Gastroesophageal sphincter (tissue), 4 donors: ENCODE results near the gene POMT2. TPM values are rescaled to one million over a fixed set of nuclear protein-coding genes. Genes with fewer than 3 reads are reported as not detected.

ENCODE experiments used
- ATAC-seq: fragments of 150-250 bp; one replicate; pipeline ENCODE4 v1.9.1; 2016; ENCODE audit warnings: mild to moderate bottlenecking, moderate library complexity
- H3K27ac ChIP-seq, 4 donors: fragments of 200-600 bp; sonication (generic) in 3 of 4; 1 replicate in 3 of 4; 2 replicates in 1 of 4; pipeline ENCODE4 v1.5.1; 2016 to 2019
- H3K27me3 ChIP-seq: fragments of 200-600 bp; sonication (generic); one replicate; pipeline ENCODE4 v1.5.1; 2019
- H3K36me3 ChIP-seq, 2 donors: fragments of 200-600 bp; sonication (generic); one replicate each; pipeline ENCODE4 v1.5.1; 2019; ENCODE audit warnings: control low read depth in 1 of 2
- H3K4me1 ChIP-seq, 3 donors: fragments of 200-600 bp; sonication (generic); 1 replicate in 2 of 3; 2 replicates in 1 of 3; pipeline ENCODE4 v1.5.1; 2016 to 2019; ENCODE audit warnings: control low read depth in 2 of 3
- H3K4me3 ChIP-seq, 2 donors: fragments of 200-600 bp; sonication (generic); one replicate each; pipeline ENCODE4 v1.5.1; 2019; ENCODE audit warnings: mild to moderate bottlenecking in 1 of 2, moderate library complexity in 1 of 2
- H3K9me3 ChIP-seq, 3 donors: fragments of 200-600 bp; sonication (generic); one replicate each; pipeline ENCODE4 v1.5.1; 2017 to 2019; ENCODE audit warnings: control low read depth in 2 of 3
- EP300 ChIP-seq: sonication (generic); formaldehyde crosslinking; IDR thresholded peaks from one replicate; pipeline ENCODE4 v1.6.1; 2017; ENCODE audit warnings: antibody characterized with exemption, mild to moderate bottlenecking
- POLR2A ChIP-seq, 2 donors: fragments of 450-650 bp; IDR thresholded peaks; one replicate each; pipeline ENCODE4 v1.6.1; 2017; ENCODE audit warnings: antibody characterized with exemption in 2 of 2, mild to moderate bottlenecking in 2 of 2, moderate library complexity in 1 of 2
- POLR2AphosphoS5 ChIP-seq: sonication (generic); formaldehyde crosslinking; IDR thresholded peaks from one replicate; pipeline ENCODE4 v1.6.1; 2017; ENCODE audit warnings: antibody characterized with exemption
- WGBS, 2 donors: methylation state at CpG; one replicate each; pipeline ENCODE4 v1.1.5; 2018; ENCODE audit warnings: low coverage in 1 of 2; 5-methylcytosine and 5-hydroxymethylcytosine counted together
- total RNA-seq, 4 donors: library from RNA; depleted of rRNA; stranded (reverse); fragments of >200 nt; gene quantifications; one replicate each; pipeline ENCODE4 v1.1.0, GENCODE V29; 2016
- TF ChIP-seq, protein P1 (sequence below), 4 experiments: fragments of 200-600 bp in 2 of 4; fragments of 450-650 bp in 2 of 4; sonication (generic) in 1 of 4; IDR thresholded peaks; one replicate each; pipeline ENCODE4 v1.5.1; 2017 to 2019; ENCODE audit warnings: antibody characterized with exemption in 4 of 4, mild to moderate bottlenecking in 2 of 4, moderate library complexity in 2 of 4

POMT2 gene
- total RNA-seq, 4 donors from 2014 or later = 8.1 to 20.9 (median 14.4) TPM

DNA sequence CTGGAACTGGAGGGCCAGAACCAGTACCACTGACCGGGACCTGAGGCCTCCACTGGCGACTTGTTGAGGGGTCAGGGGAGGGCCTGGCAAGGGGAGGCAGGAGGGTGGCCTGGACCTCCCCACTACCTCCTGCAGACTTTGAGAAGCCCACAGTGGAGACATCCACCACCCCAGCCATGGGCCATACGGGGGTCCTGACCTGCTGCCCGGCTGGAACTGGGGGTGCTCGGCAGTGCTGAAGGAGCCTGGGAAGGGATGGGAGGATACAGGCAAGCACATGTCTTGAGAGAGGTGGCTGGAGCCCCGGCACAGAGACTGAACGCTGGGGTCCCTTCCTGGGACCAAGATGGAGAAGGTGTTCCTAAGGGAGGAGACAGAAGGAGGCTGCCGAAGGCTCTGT lies 64.0 kb downstream of the POMT2 start:
- 100% methylated on average over 1 of the region's 8 CpGs; no CpG with 5 or more reads in 1 of the 2 donors for WGBS, 2 donors
- H3K4me1 ChIP-seq = no peaks in the 10 kb centered on the region
- TF ChIP-seq POLR2AphosphoS5 (no peak), POLR2A (IDR thresholded peaks at IDR 0.05) (no peak), EP300 (no peak)
- TF ChIP-seq, protein P1, sequence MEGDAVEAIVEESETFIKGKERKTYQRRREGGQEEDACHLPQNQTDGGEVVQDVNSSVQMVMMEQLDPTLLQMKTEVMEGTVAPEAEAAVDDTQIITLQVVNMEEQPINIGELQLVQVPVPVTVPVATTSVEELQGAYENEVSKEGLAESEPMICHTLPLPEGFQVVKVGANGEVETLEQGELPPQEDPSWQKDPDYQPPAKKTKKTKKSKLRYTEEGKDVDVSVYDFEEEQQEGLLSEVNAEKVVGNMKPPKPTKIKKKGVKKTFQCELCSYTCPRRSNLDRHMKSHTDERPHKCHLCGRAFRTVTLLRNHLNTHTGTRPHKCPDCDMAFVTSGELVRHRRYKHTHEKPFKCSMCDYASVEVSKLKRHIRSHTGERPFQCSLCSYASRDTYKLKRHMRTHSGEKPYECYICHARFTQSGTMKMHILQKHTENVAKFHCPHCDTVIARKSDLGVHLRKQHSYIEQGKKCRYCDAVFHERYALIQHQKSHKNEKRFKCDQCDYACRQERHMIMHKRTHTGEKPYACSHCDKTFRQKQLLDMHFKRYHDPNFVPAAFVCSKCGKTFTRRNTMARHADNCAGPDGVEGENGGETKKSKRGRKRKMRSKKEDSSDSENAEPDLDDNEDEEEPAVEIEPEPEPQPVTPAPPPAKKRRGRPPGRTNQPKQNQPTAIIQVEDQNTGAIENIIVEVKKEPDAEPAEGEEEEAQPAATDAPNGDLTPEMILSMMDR (IDR thresholded peaks at IDR 0.05) = no peak
- no peaks in the 10 kb centered on the region for H3K9me3 ChIP-seq
- peaks cover 70% of the 10 kb centered on the region for H3K27me3 ChIP-seq
- no peak overlapping the region for H3K27ac ChIP-seq
- no peaks in the 10 kb centered on the region for H3K36me3 ChIP-seq
- no peak overlapping the region for H3K4me3 ChIP-seq
- no peak for ATAC-seq

DNA sequence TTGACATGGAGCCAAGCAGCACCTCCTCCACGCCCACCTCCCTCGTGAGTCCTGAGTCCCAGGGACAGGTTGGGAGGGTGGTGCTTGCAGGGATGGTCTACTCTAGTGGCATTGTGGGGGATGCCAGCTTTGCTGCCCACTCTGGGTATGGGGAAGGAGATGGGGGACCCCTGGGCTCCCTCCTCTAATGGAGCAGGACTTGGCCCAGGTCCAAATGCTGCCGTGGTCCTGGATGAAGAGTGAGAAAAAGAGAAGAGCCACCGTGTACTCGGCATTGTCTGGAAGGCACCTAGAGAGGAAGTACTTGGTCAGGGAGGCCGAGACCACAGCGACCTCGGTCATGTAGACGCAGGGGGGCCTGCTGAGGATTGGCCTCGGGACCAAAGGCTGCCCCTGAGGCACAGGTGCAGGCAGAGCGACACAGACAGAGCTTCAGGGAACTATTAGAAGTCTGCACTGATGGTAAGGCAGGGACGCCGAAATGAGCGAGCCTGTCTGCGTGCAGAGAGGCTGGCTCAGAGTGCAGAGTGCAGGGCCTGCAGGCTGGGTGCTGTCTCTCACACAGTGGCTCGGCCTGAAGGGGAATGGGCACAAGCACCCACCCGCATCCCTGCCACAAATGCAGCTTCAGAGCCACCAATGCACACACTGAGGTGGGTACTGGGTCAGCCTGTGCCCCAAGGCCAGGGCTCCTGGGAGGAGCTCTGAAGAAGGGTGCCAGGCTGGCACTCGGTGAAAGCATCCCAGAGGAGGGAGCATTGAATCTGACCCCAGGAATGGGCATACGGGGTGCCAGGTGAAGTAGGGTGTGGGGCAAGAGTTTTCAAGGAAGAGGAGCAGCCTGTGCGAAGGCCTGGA lies 67.1 kb downstream of the POMT2 start:
- H3K9me3 ChIP-seq = no peaks in the 10 kb centered on the region
- TF ChIP-seq POLR2AphosphoS5 (no peak), POLR2A (IDR thresholded peaks at IDR 0.05) (no peak), EP300 (no peak)
- TF ChIP-seq, protein P1 (IDR thresholded peaks at IDR 0.05) = no peak
- 40 to 62% methylated on average over 1 to 10 of the region's 20 CpGs for WGBS, 2 donors
- no peaks in the 10 kb centered on the region for H3K4me1 ChIP-seq
- ATAC-seq = no peak
- H3K4me3 ChIP-seq = no peak overlapping the region
- peaks cover 38% of the 10 kb centered on the region for H3K27me3 ChIP-seq
- H3K27ac ChIP-seq = no peak overlapping the region
- H3K36me3 ChIP-seq = no peaks in the 10 kb centered on the region

DNA sequence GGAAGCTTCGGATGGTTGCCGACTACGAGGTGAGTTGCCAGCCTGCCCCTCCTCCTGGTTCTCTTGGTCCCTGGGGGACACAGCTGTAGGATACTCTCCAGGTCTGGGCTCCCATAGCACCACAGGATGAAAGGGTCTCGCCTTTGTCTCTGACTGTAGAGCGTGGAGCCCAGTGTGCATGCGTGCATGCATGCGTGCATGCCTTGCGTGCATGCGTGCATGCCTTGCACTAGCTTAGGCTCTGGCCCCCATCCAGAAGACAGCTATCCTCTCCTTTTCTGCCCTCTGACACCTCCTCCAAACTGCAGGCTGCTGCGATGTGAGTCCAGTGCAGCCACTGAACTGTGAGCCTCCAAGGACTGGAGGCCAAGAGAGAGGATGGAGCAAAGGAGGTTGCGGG lies 68.8 kb downstream of the POMT2 start:
- H3K4me1 ChIP-seq = no peaks in the 10 kb centered on the region
- WGBS, 2 donors = 100% methylated on average over 3 of the region's 11 CpGs; no CpG with 5 or more reads in 1 of the 2 donors
- ATAC-seq = no peak

GRCh38 chr14:77250927-77251326 lies 69.8 kb downstream of the POMT2 start:
- no peak for ATAC-seq
- Histone ChIP-seq H3K36me3 (no peaks in the 10 kb centered on the region), H3K27ac (no peak overlapping the region), H3K27me3 (peaks cover 17% of the 10 kb centered on the region), H3K4me1 (no peaks in the 10 kb centered on the region), H3K4me3 (no peak overlapping the region), H3K9me3 (no peaks in the 10 kb centered on the region)
- TF ChIP-seq POLR2AphosphoS5 (no peak), EP300 (no peak), POLR2A (IDR thresholded peaks at IDR 0.05) (no peak)
- TF ChIP-seq, protein P1 (IDR thresholded peaks at IDR 0.05) = no peak
- WGBS, 2 donors = 77 to 78% methylated on average over 6 of the region's 6 CpGs

More for the DNA sequence above, 68.8 kb downstream of the POMT2 start:
- Histone ChIP-seq H3K27ac (no peak overlapping the region), H3K36me3 (no peaks in the 10 kb centered on the region), H3K9me3 (no peaks in the 10 kb centered on the region), H3K27me3 (peaks cover 21% of the 10 kb centered on the region), H3K4me3 (no peak overlapping the region)
- TF ChIP-seq, protein P1 (IDR thresholded peaks at IDR 0.05) = no peak
- no peak for TF ChIP-seq POLR2A (IDR thresholded peaks at IDR 0.05)
- TF ChIP-seq POLR2AphosphoS5 = no peak
- TF ChIP-seq EP300 = no peak

GRCh38 chr14:77249286-77249685 lies 71.4 kb downstream of the POMT2 start:
- no peak for TF ChIP-seq EP300
- TF ChIP-seq, protein P1 (IDR thresholded peaks at IDR 0.05) = no peak
- TF ChIP-seq POLR2A (IDR thresholded peaks at IDR 0.05) = no peak
- TF ChIP-seq POLR2AphosphoS5 = no peak
- Histone ChIP-seq H3K4me1 (no peaks in the 10 kb centered on the region), H3K36me3 (no peaks in the 10 kb centered on the region), H3K27ac (no peak overlapping the region), H3K4me3 (no peak overlapping the region), H3K9me3 (no peaks in the 10 kb centered on the region), H3K27me3 (peaks cover 17% of the 10 kb centered on the region)
- no CpG with 5 or more reads among the region's 7 CpGs for WGBS, 2 donors
- ATAC-seq = no peak
